ENCODE results near the gene PPARD.

Gene PPARD

DNA sequence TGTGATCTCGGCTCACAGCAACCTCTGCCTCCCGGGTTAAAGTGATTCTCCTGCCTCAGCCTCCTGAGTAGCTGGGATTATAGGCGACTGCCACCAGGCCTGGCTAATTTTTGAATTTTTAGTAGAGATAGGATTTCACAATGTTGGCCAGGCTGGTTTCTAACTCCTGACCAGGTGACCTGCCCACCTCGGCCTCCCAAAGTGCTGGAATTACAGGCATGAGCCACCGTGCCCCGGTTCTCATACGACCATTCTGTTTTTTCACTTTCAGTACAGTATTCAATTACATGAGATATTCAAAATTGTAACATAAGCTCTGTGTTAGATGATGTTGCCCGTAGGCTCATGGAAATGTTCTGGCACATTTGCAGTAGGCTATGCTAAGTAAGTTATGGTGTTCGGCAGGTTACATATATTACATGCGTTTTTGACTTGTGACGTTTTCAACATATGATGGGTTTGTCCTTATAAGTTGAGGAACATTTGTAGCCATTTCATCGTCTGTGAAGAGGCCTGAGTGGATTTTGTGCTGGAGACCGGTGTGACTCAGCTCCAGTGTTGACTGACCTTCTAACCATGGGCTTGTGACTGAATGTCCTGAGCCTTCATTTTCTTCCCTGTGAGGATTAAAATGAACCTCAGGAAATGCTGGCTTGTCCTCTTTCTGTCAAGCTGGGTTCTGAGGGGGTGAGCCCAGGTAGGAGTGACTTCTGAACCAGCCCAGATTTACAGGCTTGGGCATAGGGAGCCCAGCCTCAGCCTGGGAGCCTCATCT is 12.2 kb downstream of the PPARD start:
- in situ Hi-C loops (cut with HindIII; ENCODE audit: low sequenced_read_pairs) = no loop called here

DNA sequence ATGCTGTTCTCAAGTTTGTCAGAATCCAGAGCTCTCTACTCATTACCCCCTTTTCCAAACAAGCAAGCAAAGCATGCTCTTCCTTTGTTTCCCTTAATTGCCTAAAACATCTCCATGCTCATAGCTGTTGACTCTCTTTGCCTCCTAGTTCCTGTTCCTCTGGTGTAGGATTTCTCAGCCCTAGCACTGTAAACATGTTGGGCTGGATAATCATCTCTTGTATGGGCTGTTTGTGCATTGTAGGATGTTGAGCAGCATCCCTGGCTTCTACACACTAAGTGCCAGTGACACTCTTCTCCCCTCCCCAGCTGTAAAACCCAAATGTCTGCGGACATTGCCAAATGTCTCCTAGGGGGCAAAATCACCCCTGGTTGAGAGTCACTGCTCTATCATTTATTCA is 14.0 kb downstream of the PPARD start:
- in situ Hi-C loops (cut with HindIII; ENCODE audit: low sequenced_read_pairs) = no loop called here

- in situ Hi-C loops (cut with HindIII; ENCODE audit: low sequenced_read_pairs) = no loop called here
Observed at GRCh38 chr6:35357677-35358076, 15.3 kb downstream of the PPARD start.

- in situ Hi-C loops (cut with HindIII; ENCODE audit: low sequenced_read_pairs) = no loop called here
Observed at GRCh38 chr6:35358086-35358485, 15.7 kb downstream of the PPARD start.

GRCh38 chr6:35359346-35359743 is 17.0 kb downstream of the PPARD start:
- in situ Hi-C loops (cut with HindIII; ENCODE audit: low sequenced_read_pairs) = no loop called here

- in situ Hi-C loops (cut with HindIII; ENCODE audit: low sequenced_read_pairs) = no loop called here
Observed at GRCh38 chr6:35359744-35360348, 17.5 kb downstream of the PPARD start.

- in situ Hi-C loops (cut with HindIII; ENCODE audit: low sequenced_read_pairs) = no loop called here
Observed at GRCh38 chr6:35360349-35361138, 18.2 kb downstream of the PPARD start.

- in situ Hi-C loops (cut with HindIII; ENCODE audit: low sequenced_read_pairs) = no loop called here
Observed at GRCh38 chr6:35362200-35362599, 19.8 kb downstream of the PPARD start.

- in situ Hi-C loops (cut with HindIII; ENCODE audit: low sequenced_read_pairs) = no loop called here
Observed at GRCh38 chr6:35363293-35363750, 21.0 kb downstream of the PPARD start.

DNA sequence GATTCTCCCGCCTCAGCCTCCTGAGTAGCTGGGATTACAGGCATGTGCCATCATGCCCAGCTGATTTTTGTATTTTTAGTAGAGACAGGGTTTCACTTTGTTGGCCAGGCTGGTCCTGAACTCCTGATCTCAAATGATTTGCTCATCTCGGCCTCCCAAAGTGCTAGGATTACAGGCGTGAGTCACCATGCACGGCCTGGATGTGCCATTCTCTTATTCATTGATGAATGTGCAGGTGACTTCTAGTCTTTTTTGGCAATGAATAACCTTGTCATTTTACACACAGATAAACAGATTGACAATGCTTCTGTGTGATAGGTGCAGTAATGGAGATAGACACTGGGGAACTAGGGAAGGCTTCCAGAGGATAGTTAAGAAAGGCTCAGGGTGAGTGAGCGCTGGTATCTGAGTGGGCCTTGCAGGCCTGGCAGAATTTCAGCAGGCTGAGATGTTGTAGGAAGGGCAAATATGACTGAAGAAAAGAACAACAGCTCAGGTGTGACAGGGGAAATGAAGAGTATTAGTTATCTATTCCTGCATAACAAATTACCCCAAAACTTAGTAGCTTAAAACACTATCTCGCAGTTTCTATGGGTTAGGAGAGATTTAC is 23.3 kb downstream of the PPARD start:
- in situ Hi-C loops (cut with HindIII; ENCODE audit: low sequenced_read_pairs) = no loop called here

- in situ Hi-C loops (cut with HindIII; ENCODE audit: low sequenced_read_pairs) = no loop called here
Observed at GRCh38 chr6:35366204-35366596, 23.8 kb downstream of the PPARD start.

DNA sequence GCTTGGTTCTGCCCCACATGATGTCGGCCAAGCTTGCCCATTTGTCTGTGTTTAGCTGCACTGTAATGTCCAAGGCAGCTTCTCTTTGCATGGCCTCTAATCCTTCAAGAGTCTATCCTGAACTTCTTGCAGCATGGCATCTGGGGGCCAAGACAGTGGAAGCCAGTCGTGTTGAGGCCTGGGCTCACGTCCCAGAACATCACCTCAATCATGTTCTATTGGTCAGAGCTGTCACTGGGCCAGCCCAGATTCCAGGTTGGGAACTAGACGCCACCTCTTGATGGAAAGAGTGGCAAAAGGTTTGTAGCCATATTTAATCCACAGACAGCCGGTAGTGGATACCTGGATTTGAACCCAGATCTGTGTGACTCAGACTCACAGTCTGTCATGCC is 25.3 kb downstream of the PPARD start:
- in situ Hi-C loops (cut with HindIII; ENCODE audit: low sequenced_read_pairs) = no loop called here

DNA sequence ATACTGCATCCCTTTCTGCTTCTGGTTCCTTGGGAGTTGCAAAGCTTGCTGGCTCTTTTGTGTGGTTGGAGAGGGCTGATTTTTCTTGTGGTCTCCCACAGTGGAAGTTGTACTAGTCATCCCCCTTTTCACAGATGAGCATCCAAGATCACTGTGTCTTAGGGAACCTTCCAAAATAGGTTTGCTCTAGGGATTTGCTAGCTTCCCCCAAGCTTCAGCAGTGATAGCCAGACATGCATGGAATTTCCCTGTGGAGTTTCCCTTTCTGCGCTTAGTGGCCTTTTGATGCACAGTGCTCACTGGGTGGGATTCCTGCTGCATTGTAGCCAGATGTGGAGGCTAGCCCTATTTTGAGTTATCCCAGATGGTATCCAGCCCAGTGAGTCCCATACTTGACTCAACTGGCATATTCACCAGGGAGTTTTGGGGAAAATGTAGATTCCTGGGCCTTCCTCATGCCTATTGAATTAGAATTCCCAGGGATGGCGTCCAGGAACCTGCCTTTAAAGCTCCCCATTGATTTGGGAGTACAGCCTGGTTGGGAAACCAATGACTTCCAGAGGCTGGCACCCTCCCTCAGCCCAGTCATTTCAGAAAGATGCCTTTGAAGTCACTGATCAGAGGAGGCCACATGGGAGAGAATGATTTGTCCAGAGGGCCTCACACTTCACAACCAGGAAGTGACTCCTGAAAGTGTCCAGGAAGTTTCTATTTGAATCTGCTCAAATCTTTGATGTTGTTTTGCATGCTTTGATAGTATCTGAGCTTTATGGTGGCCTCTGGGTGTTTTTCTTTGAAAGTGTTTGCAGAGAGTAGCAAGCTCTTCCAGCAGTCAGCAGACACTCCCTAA is 25.9 kb downstream of the PPARD start:
- in situ Hi-C loops (cut with HindIII; ENCODE audit: low sequenced_read_pairs) = no loop called here

DNA sequence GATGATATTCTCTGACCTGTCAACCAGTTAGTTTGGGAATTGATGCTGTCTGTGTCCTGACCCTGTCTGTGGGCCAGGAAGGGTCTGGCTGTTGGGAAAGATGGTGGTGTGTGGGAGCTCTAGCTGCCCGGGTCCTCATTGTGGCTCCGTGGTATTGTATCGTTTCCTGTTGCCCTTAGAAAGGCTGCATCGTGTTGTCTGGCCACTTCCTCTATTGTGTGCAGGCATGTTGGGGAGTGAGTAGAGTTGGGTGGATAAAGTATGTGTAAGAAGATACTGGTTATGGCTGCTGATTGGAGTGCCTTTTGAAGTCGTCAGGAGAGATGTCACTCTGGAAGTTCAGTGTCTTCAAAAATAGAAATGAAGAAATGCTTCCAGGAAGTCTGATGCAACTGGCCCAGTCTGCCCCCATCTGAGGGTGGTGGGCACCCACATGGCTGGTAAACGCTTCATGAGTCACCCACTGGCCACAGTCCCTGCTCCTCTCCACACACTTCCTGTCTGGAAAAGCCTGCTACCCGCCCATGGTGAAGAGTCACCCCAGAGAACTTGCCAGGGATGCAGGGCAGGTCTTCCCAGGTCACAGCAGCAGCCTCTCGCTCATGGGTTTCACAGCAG is 27.9 kb downstream of the PPARD start:
- in situ Hi-C loops (cut with HindIII; ENCODE audit: low sequenced_read_pairs) = no loop called here

DNA sequence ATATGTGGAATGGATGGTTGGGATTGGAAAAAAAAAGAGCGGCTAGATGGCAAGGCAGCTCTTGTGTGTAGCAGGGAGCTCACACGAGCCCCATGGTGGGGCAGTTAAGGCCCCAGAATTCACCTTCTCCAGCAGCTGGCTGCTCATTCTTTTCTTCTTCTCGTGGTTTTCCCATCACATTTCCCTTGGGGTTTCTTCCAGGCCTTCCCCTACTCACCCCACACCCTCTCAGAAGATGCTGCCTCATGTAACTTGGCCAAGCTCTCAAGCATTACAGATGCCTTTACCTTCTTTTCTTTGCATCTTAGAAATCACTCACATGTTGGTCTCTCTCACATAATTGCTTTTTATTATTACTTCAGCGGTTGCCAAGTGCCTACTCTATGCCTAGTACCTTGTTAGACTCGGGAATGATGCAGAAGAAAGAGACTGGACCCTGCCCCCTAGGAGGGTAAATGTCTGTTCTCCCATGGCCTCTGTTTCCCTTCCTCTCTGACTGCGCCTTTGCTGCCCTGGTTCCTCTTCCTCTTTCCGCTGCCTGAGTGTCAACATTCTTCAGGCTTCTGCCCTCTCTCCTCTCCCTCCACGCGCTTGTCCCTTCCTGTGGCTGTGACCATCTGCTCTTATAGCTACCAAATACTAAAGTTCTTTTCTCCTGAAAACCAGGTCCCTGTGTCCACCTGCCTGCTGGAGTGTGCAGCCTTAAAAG is 28.6 kb downstream of the PPARD start:
- in situ Hi-C loops (cut with HindIII; ENCODE audit: low sequenced_read_pairs) = no loop called here

DNA sequence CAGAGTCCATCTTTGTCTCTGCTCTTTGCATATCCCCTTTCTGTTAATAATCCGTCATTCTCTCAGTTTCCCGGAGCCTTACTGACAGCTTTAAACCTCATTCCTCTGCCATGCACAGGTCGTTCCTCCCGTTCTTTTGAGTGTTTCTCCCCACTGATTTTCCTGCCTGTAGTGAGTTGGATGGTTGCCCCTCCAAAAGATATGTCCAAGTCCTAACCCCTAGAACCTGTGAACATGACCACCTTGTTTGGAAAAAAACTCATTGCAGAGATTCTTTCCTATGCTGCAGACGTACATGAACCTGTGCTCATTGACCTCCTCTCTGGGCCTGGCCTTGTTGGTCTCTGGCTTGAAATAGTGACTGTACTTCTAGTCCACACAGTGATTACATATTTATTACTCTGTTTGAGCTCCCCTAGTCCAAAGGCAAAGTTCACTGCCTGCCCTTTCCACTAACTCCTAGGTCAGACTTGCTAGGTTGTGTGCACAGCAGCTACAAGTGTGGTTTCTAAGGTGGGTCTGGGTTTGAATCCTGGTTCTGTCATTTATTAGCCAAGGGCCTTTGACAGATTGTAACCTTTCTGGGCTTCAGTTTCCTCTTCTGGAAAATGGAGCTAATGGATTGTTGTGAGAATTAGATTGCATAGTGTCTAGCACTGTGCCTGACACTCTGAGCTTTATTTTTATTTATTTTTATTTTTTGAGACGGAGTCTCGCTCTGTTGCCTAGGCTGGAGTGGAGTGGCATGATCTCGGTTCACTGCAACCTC is 29.3 kb downstream of the PPARD start:
- in situ Hi-C loops (cut with HindIII; ENCODE audit: low sequenced_read_pairs) = no loop called here

DNA sequence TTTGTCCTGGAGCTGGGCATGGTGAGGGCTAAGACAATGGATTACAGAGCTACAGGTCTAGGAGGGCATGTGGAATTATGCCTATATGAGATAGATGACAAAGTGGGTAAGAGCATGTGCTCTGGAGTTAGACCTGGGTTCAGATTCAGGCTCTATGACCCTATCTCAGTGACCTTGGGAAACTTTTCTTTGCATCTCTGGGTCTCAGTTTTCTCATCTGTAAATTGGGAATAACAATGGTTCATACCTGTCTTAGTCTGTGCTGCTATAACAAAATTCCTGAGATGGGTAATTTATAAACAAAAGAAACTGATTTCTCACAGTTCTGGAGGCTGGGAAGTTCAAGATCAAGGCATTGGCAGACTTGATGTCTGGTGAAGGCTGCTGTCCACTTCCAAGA is 30.3 kb downstream of the PPARD start:
- in situ Hi-C loops (cut with HindIII; ENCODE audit: low sequenced_read_pairs) = no loop called here

GRCh38 chr6:35376281-35376680 is 33.9 kb downstream of the PPARD start:
- in situ Hi-C loops (cut with HindIII; ENCODE audit: low sequenced_read_pairs) = no loop called here

GRCh38 chr6:35377002-35377401 is 34.6 kb downstream of the PPARD start:
- in situ Hi-C loops (cut with HindIII; ENCODE audit: low sequenced_read_pairs) = no loop called here

All from DLD1 (cell line).